H1 (cell line): ENCODE data around the gene CFAP161. TPM values are rescaled to one million over a fixed set of nuclear protein-coding genes. Genes with fewer than 3 reads are reported as not detected.

Experiments
- ASH2L ChIP-seq: fragments of 200-600, 300-600 bp; sonication (generic); IDR thresholded peaks from one replicate; pipeline ENCODE4 v1.7.1; 2017; ENCODE audit warnings: low read length
- CHD7 ChIP-seq: fragments of 300-600 bp; sonication (generic); IDR thresholded peaks from 2 replicates; pipeline ENCODE4 v1.7.1; 2012; ENCODE audit warnings: low read length, moderate library complexity, mild to moderate bottlenecking, inconsistent platforms; ENCODE audit not compliant: insufficient replicate concordance
- KDM1A ChIP-seq: fragments of 200-600, 300-600 bp; sonication (generic); IDR thresholded peaks from 2 replicates; pipeline ENCODE4 v1.7.1; 2016; ENCODE audit warnings: mild to moderate bottlenecking, low read length, borderline replicate concordance
- ZNF274 ChIP-seq: IDR thresholded peaks from 2 replicates; pipeline ENCODE4 v1.7.0; 2012; ENCODE audit warnings: low read length, borderline replicate concordance; ENCODE audit errors: extremely low read depth
- polyA plus RNA-seq, 7 experiments: library from polyadenylated mRNA; depleted of rRNA in 3 of 7; stranded (reverse) in 5 of 7; unstranded in 2 of 7; fragments of >200 nt in 5 of 7; fragments of 200-250 nt in 2 of 7; gene quantifications; 1 replicate in 5 of 7; 2 replicates in 1 of 7; 4 replicates in 1 of 7; pipeline versions ENCODE4 v1.2.1 to v1.2.3, GENCODE V29; 2011 to 2013; ENCODE audit warnings: missing spikeins in 2 of 7, mixed read lengths in 2 of 7
- total RNA-seq: library from RNA; stranded (reverse); fragmentation: NEBNext Ultra II Directional; extraction: Animal tissue kit (Norgen Biotek cat#: 25700); gene quantifications from 2 replicates; pipeline ENCODE4 v1.2.1, GENCODE V29; 2021

CFAP161 gene
- total and polyA plus RNA-seq, 2 of the 8 experiments (the other 6 are each of a cell fraction or from before 2014, with no cell fraction given) = 0.05 TPM; not detected in 1

DNA sequence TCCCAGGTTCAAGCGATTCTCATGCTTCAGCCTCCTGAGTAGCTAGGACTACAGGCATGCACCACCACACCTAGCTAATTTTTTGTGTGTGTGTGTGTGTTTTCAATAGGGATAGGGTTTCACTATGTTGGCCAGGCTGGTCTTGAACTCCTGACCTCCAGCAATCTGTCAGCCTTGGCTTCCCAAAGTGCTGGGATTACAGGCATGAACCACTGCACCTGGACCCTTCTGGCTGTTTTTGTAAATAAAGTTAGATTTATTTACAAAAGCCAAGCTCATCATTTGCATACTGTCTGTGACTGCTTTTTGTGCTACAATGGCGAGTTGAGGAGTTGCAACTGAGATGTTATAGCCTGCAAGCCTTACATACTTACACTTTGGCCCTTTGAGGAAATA lies 34.1 kb downstream of the CFAP161 start (continued):
- no peak for TF ChIP-seq KDM1A
- TF ChIP-seq ZNF274 = no peak
- no peak for TF ChIP-seq ASH2L
- TF ChIP-seq CHD7 = no peak
- TF ChIP-seq, all 59 proteins: peak for 0
